KOPT-K1 (cell line): ENCODE results near the gene CENPP.

Experiments
- H3K27ac ChIP-seq: fragments of 200-600 bp; sonication (generic); 2 replicates; pipeline ENCODE4 v1.5.1; 2016; ENCODE audit warnings: antibody characterized with exemption, mild to moderate bottlenecking, low read depth, low read length; ENCODE audit not compliant: poor library complexity, severe bottlenecking
- H3K36me3 ChIP-seq: fragments of 200-600 bp; sonication (generic); 2 replicates; pipeline ENCODE4 v1.5.1; 2017; ENCODE audit warnings: antibody characterized with exemption, mild to moderate bottlenecking, low read length, moderate library complexity; ENCODE audit not compliant: insufficient read depth
- H3K9me3 ChIP-seq: fragments of 200-600 bp; sonication (generic); 2 replicates; pipeline ENCODE4 v1.5.1; 2017; ENCODE audit warnings: antibody characterized with exemption, low read length, mild to moderate bottlenecking; ENCODE audit not compliant: insufficient read depth, poor library complexity, severe bottlenecking

CENPP gene

DNA sequence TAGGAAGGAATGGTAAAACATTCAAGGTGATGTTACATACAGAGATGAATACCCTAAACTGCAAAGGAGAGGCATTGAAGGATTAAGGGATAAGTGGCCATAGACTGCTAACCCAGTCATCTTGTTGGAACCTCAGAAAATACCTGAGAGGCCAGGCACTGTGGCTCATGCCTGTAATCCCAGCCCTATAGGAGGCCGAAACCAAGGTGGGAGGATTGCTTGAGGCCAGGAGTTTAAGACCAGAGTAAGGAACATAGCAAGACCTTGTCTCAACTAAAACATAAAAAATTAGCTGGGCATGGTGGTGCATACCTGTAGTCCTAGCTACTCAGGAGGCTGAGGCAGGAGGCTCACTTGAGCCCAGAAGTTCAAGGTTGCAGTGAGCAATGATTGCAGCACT lies 199.1 kb downstream of the CENPP start:
- Histone ChIP-seq H3K9me3 (no peaks in the 10 kb centered on the region), H3K36me3 (no peaks in the 10 kb centered on the region), H3K27ac (no peak overlapping the region)

DNA sequence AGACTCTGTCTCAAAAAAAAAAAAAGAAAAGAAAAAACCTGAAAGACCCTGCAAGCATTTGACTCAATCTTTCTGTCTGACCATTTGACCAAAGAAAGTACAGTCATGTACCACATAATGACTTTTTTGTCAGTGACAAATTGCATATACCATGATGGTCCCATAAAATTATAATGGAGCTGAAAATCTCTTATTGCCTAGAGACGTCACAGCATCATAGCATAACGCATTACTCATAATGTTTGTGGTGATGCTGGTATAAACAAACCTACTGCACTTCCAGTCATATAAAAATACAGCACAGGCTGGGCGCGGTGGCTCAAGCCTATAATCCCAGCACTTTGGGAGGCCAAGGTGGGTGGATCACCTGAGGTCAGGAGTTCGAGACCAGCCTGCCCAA lies 199.6 kb downstream of the CENPP start:
- Histone ChIP-seq H3K27ac (no peak overlapping the region), H3K9me3 (no peaks in the 10 kb centered on the region), H3K36me3 (no peaks in the 10 kb centered on the region)

DNA sequence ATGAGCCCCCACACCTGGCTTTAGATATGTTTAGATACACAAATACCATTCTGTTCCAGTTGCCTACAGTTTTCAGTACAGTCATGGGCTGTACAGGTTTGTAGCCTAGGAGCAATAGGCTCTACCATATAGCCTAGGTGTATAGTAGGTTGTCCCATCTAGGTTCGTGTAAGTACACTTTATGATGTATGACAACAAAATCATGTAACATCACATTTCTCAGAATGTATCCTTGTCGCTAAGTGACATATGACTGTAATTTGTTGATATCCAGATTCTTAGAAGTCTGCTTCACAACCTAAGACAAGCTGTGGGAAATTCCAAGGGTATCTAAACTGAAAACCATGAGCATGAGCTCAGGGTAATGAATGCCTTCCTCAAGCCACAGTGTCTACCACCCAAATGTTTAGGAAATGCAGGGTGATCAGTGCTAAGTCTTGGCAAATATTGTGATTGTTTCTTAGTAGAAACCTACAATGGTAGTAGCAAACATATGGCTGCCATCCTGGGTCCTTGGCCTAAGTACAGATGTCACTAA lies 201.6 kb downstream of the CENPP start:
- no peaks in the 10 kb centered on the region for H3K36me3 ChIP-seq
- no peak overlapping the region for H3K27ac ChIP-seq
- no peaks in the 10 kb centered on the region for H3K9me3 ChIP-seq

DNA sequence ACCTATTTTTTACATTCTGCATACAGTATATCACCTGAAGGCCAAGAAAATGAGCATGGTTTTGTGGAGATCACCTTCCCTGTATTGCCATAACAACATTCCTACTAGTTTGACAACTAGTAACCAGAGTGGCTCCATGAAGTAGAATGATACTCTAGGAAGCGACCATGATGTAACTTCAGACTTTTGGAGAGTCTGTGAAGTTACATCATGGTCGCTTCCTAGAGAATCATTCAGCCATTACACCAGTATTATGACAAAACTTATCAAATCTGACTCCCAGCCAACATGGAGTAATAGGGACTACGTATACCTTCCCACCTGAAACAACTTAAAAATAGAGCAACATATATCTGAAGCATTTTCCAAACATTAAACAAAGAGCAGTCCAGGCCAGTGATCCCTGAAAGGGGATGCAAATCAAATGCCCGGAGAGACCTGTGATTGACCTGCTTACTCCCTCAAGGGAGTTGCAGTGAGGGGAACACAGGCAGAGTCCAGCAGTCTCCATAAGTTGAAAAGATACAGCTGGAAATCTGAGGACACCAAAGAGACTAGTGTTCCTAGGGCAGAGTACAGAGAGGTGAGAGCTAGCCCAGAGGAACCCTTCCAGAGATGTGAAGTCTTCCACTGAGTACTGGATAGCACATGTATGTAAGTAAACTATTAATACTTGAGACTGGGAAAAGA lies 202.2 kb downstream of the CENPP start:
- H3K36me3 ChIP-seq, result no peaks in the 10 kb centered on the region
- no peaks in the 10 kb centered on the region for H3K9me3 ChIP-seq
- H3K27ac ChIP-seq, result no peak overlapping the region

DNA sequence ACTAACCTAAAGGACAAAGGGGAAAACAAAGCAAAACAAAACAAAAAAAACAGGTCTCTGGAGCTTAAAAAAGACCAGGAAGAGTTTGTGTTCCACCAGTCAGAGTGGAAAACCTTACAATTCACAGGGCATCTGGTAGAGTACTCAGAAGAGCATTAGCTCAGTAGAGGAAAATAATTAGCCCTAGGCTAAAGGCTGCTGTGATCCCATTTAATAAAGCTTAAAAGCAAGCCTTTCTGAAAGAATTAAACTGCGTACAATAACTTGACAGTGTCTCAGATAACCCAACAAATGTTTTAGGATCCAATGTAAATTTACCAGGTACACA lies 202.7 kb downstream of the CENPP start:
- Histone ChIP-seq H3K36me3 (no peaks in the 10 kb centered on the region), H3K9me3 (no peaks in the 10 kb centered on the region), H3K27ac (no peak overlapping the region)

DNA sequence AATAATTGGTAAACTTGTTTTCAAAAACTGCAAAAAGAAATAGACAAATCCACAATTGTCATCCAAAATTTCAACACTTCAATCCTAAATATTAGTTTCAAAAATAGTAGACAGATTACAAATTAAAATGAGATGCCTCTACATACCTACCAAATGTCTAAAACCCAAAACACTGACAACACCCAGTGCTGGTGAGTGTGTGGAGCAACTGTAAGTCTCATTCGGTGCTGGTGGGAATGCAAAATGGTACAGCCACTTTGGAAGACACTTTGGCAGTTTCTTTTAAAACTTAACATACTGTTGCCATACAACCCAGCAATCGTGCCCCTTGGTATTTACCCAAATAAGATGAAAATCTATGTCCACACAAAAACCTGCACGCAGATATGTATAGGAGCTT lies 203.4 kb downstream of the CENPP start:
- Histone ChIP-seq H3K9me3 (no peaks in the 10 kb centered on the region), H3K36me3 (no peaks in the 10 kb centered on the region), H3K27ac (no peak overlapping the region)

DNA sequence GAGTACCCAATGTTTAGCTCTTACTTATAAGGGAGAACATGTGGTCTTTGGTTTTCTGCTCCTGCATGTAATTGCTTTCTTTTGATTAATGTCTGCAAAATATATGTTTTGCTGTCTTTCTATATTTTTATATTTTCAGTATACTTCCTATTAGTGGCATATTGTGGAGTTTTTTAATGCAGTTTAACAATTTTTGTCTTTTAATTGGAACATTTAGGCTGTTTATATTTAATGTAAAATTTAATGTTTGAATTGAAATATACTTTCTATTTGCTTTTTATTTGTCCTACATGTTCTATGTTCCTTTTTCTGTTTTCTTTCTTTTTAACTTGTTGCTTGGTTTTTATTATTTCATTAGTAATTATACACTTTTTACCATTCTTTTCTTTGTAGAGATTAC lies 205.1 kb downstream of the CENPP start:
- Histone ChIP-seq H3K27ac (no peak overlapping the region), H3K9me3 (no peaks in the 10 kb centered on the region), H3K36me3 (no peaks in the 10 kb centered on the region)

DNA sequence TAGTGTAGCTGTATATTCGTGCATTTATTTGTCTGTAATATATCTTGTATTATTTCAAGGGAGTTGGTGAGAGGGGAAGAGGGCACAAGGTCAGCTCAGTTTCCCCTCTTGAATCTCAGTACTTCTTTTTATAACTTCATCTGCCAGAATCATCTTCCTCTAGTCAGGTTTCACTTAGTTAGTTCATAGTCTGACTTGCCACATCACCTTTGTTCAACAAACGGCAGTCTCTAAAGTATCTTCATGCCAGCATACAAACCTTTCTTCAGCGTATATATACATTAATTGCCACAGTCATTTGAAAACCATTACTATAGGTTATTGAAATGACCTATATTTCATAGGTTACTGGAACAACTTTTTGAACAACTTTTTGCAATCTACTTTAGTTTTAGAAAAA lies 208.5 kb downstream of the CENPP start:
- Histone ChIP-seq H3K36me3 (no peaks in the 10 kb centered on the region), H3K9me3 (no peaks in the 10 kb centered on the region), H3K27ac (no peak overlapping the region)

DNA sequence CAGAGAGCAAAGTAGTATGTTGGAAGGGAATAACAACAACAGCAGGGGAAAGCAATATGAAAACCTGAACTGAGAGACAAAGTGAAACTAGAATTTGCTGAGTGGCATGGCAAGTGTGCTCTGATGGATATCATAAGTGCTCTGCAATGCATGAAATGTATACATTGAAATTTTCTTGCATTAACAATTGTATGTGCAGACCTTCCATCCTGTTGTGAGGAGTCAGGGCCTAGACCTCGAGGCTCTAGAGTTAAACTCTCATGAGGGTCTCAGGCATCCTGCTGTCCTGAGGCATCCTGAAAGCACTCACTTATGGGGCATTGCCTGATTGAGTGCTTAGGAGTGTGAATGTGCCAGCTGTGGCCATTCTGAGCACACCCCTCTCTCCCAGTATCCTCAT lies 208.9 kb downstream of the CENPP start:
- H3K36me3 ChIP-seq, result no peaks in the 10 kb centered on the region
- H3K27ac ChIP-seq, result no peak overlapping the region
- no peaks in the 10 kb centered on the region for H3K9me3 ChIP-seq

DNA sequence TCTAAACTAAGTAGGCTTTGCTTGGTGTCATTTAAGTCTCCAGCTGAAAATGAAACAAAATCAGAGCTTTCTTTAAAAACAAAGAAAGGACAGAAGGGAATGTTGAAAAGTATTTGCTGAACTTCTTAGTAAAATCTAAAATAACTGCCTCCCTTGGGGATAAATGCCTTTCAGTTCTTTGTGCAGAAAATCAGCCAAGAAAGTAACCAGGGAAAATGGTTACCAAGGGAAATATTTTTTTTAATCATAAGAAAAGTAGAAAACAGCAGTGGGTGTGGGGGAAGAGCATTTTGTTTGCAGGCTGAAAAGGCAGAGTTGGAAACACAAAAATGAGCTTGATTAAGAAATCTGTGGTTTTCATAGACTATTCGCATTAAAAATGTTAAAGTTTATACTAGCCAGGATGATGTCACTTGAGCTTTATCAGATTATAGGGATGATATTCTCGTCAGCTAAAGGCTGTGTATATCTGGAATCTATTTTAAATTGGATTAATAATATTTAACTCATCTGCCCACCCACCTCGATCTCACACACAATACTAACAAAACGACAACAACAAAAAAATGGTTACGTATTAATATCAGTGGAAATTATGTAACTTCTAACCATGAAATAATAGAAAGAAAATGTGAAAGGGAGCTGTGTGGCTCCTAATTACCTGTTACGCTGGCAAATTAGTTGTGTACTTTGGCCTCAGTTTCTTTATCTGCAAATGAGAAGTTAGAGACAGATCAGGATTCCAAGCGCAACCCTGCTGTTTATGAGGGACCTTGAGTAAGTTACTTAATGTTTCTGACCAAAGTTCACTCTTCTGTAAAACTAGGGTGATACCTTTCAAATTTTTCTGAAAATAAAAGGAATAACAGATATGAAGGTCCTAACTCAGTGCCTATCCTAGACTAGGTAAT lies 210.4 kb downstream of the CENPP start, which contains the start of gene ECM2:
Gene ECM2, minus strand, starts transcription at position 51 of the 911 bp plus-strand sequence. CDS start 13,124 bp downstream, outside the sequence.
- Histone ChIP-seq H3K27ac (no peak within 1 kb of the TSS), H3K9me3 (no peaks in the 10 kb centered on the region), H3K36me3 (no peaks in the 10 kb centered on the region)

DNA sequence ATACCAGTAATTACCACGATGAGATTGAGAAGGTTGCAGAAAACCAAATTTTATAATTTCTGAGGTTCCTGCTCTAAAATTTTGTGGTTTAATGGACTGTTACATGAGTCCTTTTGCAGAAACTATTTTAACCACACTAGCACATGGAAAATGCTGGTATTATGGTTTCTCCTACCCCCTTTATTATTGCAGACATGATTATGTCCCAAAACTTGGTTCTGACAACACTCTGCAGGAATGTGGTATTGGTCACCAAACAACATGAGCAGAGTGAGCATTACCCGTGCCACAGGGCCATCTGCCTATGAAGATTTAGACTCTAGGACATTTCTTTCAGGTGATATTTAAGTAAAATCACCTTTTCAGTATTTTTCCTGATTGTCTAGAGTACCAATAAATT lies 212.8 kb downstream of the CENPP start:
- H3K27ac ChIP-seq, result no peak overlapping the region
- no peaks in the 10 kb centered on the region for H3K36me3 ChIP-seq
- no peaks in the 10 kb centered on the region for H3K9me3 ChIP-seq

DNA sequence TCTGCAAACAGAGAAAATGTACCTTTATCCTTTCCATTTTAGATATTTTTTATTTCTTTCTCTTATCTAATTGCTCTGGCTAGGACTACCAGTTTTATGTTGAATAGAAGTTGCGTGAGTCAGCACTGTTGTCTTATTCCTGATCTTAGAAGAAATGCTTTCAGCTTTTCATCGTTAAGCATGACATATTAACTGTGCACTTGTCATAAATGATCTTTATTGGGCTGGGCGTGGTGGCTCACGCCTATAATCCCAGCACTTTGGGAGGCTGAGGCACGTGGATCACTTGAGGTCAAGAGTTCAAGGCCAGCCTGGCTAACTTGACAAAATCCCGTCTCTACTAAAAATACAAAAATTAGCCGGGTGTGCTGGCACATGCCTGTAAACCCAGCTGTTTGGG lies 218.2 kb downstream of the CENPP start:
- no peaks in the 10 kb centered on the region for H3K36me3 ChIP-seq
- H3K9me3 ChIP-seq, result no peaks in the 10 kb centered on the region

DNA sequence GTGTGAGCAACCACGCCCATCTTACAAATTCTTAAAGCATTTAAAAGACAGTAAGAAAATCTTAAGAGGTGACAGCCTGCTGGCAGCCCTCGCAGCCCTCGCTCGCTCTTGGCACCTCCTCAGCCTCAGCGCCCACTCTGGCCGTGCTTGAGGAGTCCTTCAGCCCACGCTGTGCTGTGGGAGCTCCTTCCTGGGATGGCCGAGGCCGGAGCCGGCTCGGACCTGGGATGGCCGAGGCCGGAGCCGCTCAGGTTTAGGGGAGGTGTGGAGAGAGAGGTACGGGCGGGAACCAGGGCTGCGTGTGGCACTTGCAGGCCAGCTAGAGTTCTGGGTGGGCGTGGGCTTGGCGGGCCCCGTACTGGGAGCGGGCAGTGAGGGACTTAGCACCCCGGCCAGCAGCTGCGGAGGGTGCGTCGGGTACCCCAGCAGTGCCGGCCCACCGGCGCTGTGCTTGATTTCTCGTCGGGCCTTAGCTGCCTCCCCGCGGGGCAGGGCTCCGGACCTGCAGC lies 219.3 kb downstream of the CENPP start:
- Histone ChIP-seq H3K36me3 (no peaks in the 10 kb centered on the region), H3K9me3 (no peaks in the 10 kb centered on the region), H3K27ac (no peak overlapping the region)

More for the DNA sequence above, 218.2 kb downstream of the CENPP start:
- no peak overlapping the region for H3K27ac ChIP-seq

DNA sequence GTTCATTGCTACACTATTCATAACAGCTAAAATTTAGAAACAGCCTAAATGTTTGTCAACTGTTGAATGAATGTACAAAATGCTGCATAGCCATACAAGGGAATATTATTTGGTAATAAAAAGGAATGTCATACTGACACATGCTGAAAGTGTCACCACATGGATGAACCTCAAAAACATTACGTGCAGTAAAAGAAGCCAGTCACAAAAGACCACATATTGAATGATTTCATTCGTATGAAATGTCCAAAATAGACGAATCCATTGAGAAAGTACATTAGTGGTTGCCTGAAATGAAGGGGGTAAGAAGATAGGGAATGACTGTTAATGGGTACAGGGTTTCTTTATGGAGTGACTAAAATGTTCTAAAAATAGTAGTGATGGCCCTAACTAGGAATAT lies 221.6 kb downstream of the CENPP start:
- no peaks in the 10 kb centered on the region for H3K9me3 ChIP-seq
- no peak overlapping the region for H3K27ac ChIP-seq
- no peaks in the 10 kb centered on the region for H3K36me3 ChIP-seq

DNA sequence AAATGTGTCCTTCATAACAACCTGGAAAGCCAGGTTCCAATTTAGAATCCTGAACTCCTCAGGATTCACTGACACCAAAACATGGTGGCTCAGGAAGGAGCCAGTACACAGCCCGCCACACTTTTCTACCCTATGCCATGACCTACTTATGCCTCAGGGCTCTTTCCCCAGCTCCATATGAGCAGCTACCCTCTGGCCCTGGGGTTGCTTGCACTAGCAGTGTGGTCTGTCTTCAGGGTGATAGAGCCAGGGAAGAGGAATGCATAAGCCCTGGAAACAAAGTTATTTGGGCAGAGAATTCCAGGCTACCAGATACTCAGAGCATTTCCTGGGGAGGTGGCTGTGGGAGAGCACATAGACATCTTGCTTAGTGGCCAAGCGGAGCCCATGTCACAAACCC lies 225.0 kb downstream of the CENPP start:
- Histone ChIP-seq H3K9me3 (no peaks in the 10 kb centered on the region), H3K36me3 (no peaks in the 10 kb centered on the region), H3K27ac (no peak overlapping the region)
